LNCAP (cell line): ENCODE data around the gene JRKL.

Experiments
- TF ChIP-seq, protein P1 (sequence below): fragments of 450-650 bp; IDR thresholded peaks from 2 replicates; pipeline ENCODE4 v1.5.1; 2017; ENCODE audit warnings: mild to moderate bottlenecking

The JRKL gene

DNA sequence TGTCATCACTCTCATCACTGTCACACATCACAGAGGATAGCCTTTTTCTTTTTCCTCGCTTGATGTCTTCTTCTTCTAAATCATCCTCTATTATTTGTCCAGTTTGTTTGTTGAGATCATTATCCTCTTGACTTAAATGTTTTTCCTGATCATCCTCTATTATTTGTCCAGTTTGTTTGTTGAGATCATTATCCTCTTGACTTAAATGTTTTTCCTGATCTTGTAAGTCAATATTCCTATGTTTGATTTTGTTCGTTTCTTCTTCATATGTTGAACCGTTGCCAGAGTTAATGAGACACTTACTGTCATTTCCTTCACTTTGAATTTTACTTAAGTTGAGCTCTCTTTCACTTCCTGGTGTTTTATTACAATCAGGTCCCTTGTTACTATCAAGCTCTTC is 5.7 kb upstream of the JRKL start:
- TF ChIP-seq, protein P1, sequence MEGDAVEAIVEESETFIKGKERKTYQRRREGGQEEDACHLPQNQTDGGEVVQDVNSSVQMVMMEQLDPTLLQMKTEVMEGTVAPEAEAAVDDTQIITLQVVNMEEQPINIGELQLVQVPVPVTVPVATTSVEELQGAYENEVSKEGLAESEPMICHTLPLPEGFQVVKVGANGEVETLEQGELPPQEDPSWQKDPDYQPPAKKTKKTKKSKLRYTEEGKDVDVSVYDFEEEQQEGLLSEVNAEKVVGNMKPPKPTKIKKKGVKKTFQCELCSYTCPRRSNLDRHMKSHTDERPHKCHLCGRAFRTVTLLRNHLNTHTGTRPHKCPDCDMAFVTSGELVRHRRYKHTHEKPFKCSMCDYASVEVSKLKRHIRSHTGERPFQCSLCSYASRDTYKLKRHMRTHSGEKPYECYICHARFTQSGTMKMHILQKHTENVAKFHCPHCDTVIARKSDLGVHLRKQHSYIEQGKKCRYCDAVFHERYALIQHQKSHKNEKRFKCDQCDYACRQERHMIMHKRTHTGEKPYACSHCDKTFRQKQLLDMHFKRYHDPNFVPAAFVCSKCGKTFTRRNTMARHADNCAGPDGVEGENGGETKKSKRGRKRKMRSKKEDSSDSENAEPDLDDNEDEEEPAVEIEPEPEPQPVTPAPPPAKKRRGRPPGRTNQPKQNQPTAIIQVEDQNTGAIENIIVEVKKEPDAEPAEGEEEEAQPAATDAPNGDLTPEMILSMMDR, result no peak

DNA sequence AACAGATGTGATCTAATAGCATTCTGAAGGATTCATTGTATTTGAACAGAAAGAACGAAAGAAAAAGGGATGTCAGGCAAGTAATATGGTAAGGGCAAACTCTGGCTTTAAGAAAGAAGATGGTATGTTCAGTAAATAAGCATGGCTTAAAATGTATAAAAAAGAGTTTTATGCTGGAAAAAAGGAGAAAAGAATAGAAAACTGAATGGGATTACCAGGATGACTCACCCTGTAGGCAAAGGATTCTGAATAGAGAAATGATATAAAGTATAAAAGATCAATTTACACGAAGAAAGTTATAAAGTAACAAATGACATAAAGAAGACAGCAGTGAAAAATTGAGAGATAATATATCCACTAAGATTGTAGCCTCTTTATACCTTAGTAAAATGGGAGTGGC is 4.6 kb upstream of the JRKL start:
- TF ChIP-seq, protein P1, result no peak

DNA sequence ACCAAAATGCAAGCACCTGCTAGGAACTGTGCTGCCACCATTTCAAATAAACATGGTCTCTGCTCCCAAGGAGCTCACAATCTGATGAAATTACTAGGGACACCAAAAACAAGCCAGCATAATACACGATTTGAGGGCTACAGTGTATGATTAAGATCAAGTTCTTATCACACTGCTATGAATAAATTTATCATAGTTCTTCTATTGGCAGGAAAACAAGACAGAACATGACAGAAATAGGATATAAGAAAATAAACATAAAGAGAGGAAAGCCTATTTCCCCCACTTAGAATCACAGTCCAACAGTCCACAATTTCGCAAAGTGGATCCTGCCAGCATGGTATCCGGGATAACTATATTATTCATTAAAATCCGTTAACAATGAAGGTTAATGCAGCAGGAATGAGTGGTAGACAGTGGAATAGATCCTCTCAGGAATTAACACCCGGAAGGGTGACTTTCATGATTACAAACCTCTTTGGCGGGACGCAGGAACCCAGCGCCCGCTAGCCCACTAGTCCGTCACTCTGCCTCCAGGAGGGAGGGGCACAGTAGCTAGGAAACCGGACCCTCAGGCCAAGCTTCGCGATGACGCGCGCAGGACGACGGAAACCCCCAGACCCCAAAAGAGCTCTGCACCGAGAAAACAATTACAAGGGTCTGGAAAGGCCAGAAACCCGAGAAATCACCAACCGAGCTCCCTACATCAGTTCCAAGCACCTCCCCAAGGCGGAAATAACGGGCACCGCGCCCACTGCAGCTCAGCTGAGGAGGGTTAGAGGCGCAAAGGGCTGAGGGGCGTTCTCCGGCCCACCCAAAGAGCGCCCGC is 708 bp upstream of the JRKL start:
- TF ChIP-seq, protein P1, result no peak

DNA sequence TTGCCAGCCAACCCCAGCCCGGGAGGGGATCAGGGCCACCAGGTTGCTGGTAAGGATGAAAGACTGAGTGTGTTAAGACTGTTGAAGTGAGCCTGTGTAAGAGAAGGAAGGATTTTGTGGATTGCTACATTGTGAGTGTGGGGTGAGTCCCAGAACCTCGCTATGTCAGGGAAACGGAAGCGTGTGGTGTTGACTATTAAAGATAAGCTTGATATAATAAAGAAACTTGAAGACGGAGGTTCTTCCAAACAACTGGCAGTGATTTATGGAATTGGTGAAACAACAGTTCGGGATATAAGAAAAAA is 627 bp downstream of the JRKL start:
- TF ChIP-seq, protein P1, result no peak

DNA sequence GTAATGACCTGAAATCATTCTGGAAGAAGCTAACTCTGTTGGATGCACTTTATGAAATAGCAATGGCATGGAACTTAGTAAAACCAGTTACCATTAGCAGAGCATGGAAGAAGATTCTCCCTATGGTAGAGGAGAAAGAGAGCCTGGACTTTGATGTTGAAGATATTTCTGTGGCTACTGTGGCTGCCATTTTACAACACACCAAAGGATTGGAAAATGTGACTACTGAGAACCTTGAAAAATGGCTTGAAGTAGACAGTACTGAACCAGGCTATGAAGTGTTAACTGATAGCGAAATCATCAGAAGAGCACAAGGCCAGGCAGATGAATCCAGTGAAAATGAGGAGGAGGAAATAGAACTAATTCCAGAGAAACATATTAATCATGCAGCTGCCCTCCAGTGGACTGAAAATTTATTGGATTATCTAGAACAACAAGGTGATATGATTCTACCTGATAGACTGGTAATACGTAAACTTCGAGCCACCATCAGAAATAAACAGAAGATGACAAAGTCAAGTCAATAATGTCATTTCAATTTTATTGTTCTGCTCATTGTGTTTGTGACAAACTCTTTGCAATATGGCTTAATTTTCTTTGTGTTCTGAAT is 2.0 kb downstream of the JRKL start:
- TF ChIP-seq, protein P1, result peak; percentile 24; the same call in 1 of the 2 replicates

DNA sequence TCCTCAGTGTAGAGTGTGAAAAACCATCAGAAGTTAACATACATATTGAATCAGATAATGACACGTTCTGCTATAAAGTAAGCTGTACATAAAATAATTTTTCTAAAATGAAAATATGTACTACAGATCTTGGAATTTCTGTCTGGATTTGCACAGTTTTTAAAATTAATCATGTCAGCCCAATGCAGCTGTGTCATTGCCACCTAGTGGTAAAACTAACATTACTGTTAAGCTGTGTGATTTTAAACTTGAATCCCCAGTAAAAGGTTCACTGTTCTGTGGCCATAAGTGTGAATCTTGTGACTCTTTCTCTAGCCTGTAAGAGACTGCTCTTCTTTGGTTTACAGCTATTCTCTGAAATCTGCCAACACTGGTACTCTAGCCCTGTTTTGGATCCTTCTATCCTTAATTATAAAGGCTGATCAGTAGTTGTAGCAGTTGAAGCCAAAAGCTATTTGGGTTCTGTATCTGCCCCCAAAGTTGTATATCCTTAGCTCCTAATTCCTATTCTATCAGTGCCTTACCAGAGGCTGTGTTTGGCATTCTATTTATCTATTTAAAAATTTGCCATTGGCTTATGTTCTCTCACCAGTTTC is 4.0 kb downstream of the JRKL start:
- TF ChIP-seq, protein P1, result peak; percentile 76

DNA sequence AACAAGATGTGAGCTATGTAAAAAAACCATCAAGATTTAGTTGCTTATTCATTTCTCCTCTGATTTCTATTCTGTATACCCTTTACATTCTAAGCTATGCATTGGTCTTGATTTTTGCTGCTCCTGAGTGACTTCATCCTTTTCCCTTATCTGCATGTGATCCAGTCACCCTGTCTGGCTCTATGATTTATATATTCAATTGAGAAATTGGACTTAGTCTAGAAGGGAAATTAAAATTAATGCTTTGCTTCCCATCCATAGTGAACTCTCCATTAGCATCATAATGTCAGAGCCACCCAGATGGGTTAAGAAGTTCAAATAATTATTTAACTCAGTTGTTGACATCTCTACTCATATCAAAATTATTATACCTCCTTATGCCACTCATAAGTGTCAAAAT is 5.0 kb downstream of the JRKL start:
- TF ChIP-seq, protein P1, result no peak
